BJ (cell line): Measurements from ENCODE around the gene PRR12. TPM values are rescaled to one million over a fixed set of nuclear protein-coding genes. Genes with fewer than 3 reads are reported as not detected.

Source experiments
- CTCF ChIA-PET: fragments of 350-600 bp; formaldehyde crosslinking; extraction: SDS; loops from one replicate; lab custom pipeline; 2021; ENCODE audit warnings: antibody characterized with exemption, inconsistent platforms; lab: Yijun Ruan, JAX
- POLR2A ChIA-PET: fragments of 300-600 bp; sonication (Branson Sonifier 250); formaldehyde crosslinking; extraction: SDS; loops from one replicate; lab custom pipeline; 2021; ENCODE audit warnings: antibody characterized with exemption; lab: Charles Lee
- DNase-seq: peaks from one replicate; pipeline ENCODE4 v3.0.0-alpha.2; 2011; ENCODE audit warnings: low read depth
- H3K27me3 ChIP-seq: 2 replicates; pipeline ENCODE4 v1.6.0; 2011; ENCODE audit warnings: low read length; ENCODE audit not compliant: control insufficient read depth, insufficient read depth
- H3K36me3 ChIP-seq: 2 replicates; pipeline ENCODE4 v1.5.1; 2011; ENCODE audit warnings: low read length; ENCODE audit not compliant: control insufficient read depth, insufficient read depth
- H3K4me3 ChIP-seq: 2 replicates; pipeline ENCODE4 v1.5.1; 2011; ENCODE audit warnings: low read depth, mild to moderate bottlenecking, control low read depth, low read length
- CTCF ChIP-seq: IDR thresholded peaks from 2 replicates; pipeline ENCODE4 v1.5.1; 2011; ENCODE audit warnings: low read depth, mild to moderate bottlenecking, control low read depth, inconsistent platforms, low read length, moderate library complexity; ENCODE audit not compliant: insufficient read depth
- polyA plus RNA-seq: library from polyadenylated mRNA; depleted of rRNA; stranded (reverse); fragments of >200 nt; gene quantifications from 2 replicates; pipeline ENCODE4 v1.2.3, GENCODE V29; 2011

Gene PRR12
- polyA plus RNA-seq, 1 experiment, result 0.42 TPM

DNA sequence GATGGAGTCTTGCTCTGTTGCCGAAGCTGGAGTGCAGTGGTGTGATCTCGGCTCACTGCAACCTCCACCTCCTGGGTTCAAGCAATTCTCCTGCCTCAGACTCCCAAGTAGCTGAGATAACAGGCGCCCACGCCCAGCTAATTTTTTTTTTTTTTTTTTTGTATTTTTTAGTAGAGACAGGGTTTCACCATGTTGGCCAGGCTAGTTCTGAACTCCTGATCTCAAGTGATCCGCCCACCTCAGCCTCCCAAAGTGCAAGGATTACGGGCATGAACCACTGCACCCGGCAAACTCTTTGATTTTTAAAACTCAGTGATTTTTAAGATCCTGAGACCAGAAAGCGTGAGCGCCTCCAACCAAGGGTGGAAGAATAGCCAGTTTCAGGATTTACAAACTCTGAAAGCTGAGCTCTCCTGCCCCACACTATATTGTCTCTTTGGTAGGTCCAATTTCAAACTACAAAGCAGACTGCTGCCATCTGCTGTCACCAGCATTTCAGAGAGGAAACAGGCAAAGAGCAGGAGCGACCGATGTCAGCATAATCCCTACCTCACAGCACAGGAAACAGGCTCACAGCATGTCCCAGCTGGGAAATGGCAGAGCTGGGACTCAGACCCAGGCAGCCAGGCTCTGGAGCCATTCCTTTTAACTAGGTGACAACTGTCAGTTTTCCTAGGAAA lies 19.8 kb upstream of the PRR12 start:
- CTCF ChIA-PET, result interaction anchor here (0.9 to 6.8 kb wide), 31 partner anchors 7 to 119 kb away, joined by 3 to 55 read pairs (median 6); partner anchors contain the start of genes FLT3LG, NOSIP, PIH1D1 and PRMT1
- no peak for TF ChIP-seq CTCF

GRCh38 chr19:49573009-49573408 lies 18.0 kb upstream of the PRR12 start:
- Histone ChIP-seq H3K27me3 (no peaks in the 10 kb centered on the region), H3K36me3 (peaks cover 6% of the 10 kb centered on the region), H3K4me3 (no peak overlapping the region)
- CTCF ChIA-PET, result interaction anchor here (0.6 to 6.8 kb wide), 7 partner anchors 9 to 105 kb away, joined by 3 to 47 read pairs (median 4); partner anchors contain the start of gene PRMT1
- POLR2A ChIA-PET, result no interaction called here
- TF ChIP-seq CTCF, result no peak
- no peak for DNase-seq

More for the DNA sequence above, 19.8 kb upstream of the PRR12 start:
- Histone ChIP-seq H3K4me3 (no peak overlapping the region), H3K36me3 (peaks cover 5% of the 10 kb centered on the region), H3K27me3 (no peaks in the 10 kb centered on the region)
- DNase-seq, result no peak
- POLR2A ChIA-PET, result no interaction called here

- no peak for DNase-seq
- CTCF ChIA-PET, result interaction anchor here (1.0 to 6.8 kb wide), 4 partner anchors 9 to 106 kb away, joined by 3 to 47 read pairs (median 8); no protein-coding TSS in a partner anchor
- TF ChIP-seq CTCF, result no peak
- POLR2A ChIA-PET, result no interaction called here
- Histone ChIP-seq H3K27me3 (no peaks in the 10 kb centered on the region), H3K4me3 (no peak overlapping the region), H3K36me3 (peaks cover 6% of the 10 kb centered on the region)
These were observed 17.6 kb upstream of the PRR12 start for GRCh38 chr19:49573425-49573824.

- ChIA-PET CTCF (interaction anchor here (0.6 to 6.8 kb wide), 5 partner anchors 26 to 105 kb away, joined by 3 to 47 read pairs (median 4); no protein-coding TSS in a partner anchor), POLR2A (interaction anchor here (0.6 kb wide), 1 partner anchor 72 kb away, joined by 3 read pairs; no protein-coding TSS in a partner anchor)
- DNase-seq, result no peak
- TF ChIP-seq CTCF, result no peak
- peaks cover 6% of the 10 kb centered on the region for H3K36me3 ChIP-seq
- H3K4me3 ChIP-seq, result no peak overlapping the region
- no peaks in the 10 kb centered on the region for H3K27me3 ChIP-seq
These were observed 16.7 kb upstream of the PRR12 start for GRCh38 chr19:49574206-49574755.

GRCh38 chr19:49579193-49579592 lies 11.8 kb upstream of the PRR12 start:
- Histone ChIP-seq H3K27me3 (no peaks in the 10 kb centered on the region), H3K4me3 (no peak overlapping the region; the same call in 1 of the 2 replicates), H3K36me3 (peaks cover 6% of the 10 kb centered on the region)
- TF ChIP-seq CTCF, result no peak
- ChIA-PET CTCF (interaction anchor here (0.6 to 2.7 kb wide), 6 partner anchors 9 to 100 kb away, joined by 3 to 37 read pairs (median 4); no protein-coding TSS in a partner anchor), POLR2A (interaction anchor here (1.3 kb wide), 1 partner anchor 61 kb away, joined by 4 read pairs; no protein-coding TSS in a partner anchor)
- DNase-seq, result no peak
